Activated T-helper 9 cell treated with anti-CD3 and anti-CD28 coated beads, Interleukin-2, amount 50 U/mL, for 16 hours (primary cell): ENCODE measurements around the gene HLA-F.

ENCODE experiments used
- DNase-seq: peaks from one replicate; pipeline ENCODE4 v3.0.0-alpha.2; 2020; ENCODE audit warnings: low read depth

The HLA-F gene

GRCh38 chr6:29723262-29723665 lies at the start of gene HLA-F:
HLA-F (plus strand) TSS chr6:29723434; CDS start chr6:29723464, 30 bp downstream.
- peak; percentile 72 for DNase-seq

GRCh38 chr6:29674008-29674407 lies 49.2 kb upstream of the HLA-F start:
- DNase-seq = no peak

GRCh38 chr6:29675561-29675960 lies 47.7 kb upstream of the HLA-F start:
- DNase-seq = no peak

GRCh38 chr6:29676981-29677601 lies 46.1 kb upstream of the HLA-F start:
- no peak for DNase-seq

GRCh38 chr6:29678114-29678513 lies 45.1 kb upstream of the HLA-F start:
- no peak for DNase-seq

GRCh38 chr6:29679962-29680361 lies 43.3 kb upstream of the HLA-F start:
- DNase-seq = no peak

GRCh38 chr6:29680416-29680815 lies 42.8 kb upstream of the HLA-F start:
- no peak for DNase-seq

GRCh38 chr6:29680904-29681303 lies 42.3 kb upstream of the HLA-F start, which contains the start of gene ZFP57:
ZFP57 (minus strand) TSS chr6:29681152; CDS start chr6:29677003, 4,149 bp downstream.
- DNase-seq = no peak

- DNase-seq = no peak
These were observed 41.4 kb upstream of the HLA-F start for GRCh38 chr6:29681811-29682210.

- no peak for DNase-seq
These were observed 37.4 kb upstream of the HLA-F start for GRCh38 chr6:29685718-29686326.

- DNase-seq = no peak
These were observed 28.6 kb upstream of the HLA-F start for GRCh38 chr6:29694637-29695036.

GRCh38 chr6:29696147-29697125 lies 26.8 kb upstream of the HLA-F start:
- DNase-seq = no peak

GRCh38 chr6:29702519-29703103 lies 20.6 kb upstream of the HLA-F start:
- DNase-seq = peak; percentile 71

GRCh38 chr6:29705389-29706231 lies 17.6 kb upstream of the HLA-F start:
- no peak for DNase-seq

GRCh38 chr6:29708432-29709179 lies 14.6 kb upstream of the HLA-F start:
- DNase-seq = no peak

GRCh38 chr6:29709188-29709587 lies 14.0 kb upstream of the HLA-F start:
- DNase-seq = no peak

GRCh38 chr6:29710281-29710941 lies 12.8 kb upstream of the HLA-F start:
- DNase-seq = no peak

- DNase-seq = no peak
These were observed 2.4 kb upstream of the HLA-F start for GRCh38 chr6:29720863-29721262.

GRCh38 chr6:29723666-29724588 lies 693 bp downstream of the HLA-F start:
- peak; percentile 76 for DNase-seq
